Peyer's patch (tissue), 4 donors: ENCODE measurements around the gene CRACR2B. TPM values are rescaled to one million over a fixed set of nuclear protein-coding genes. Genes with fewer than 3 reads are reported as not detected.

Source experiments
- DNase-seq, 3 donors: peaks; one replicate each; pipeline ENCODE4 v3.0.0-alpha.2; 2017 to 2019
- H3K27ac ChIP-seq, 4 donors: fragments of 200-600 bp; sonication (generic); one replicate each; pipeline ENCODE4 v1.5.1; 2016 to 2019
- H3K27me3 ChIP-seq, 2 donors: fragments of 200-600 bp; sonication (generic); one replicate each; pipeline ENCODE4 v1.5.1; 2019
- H3K36me3 ChIP-seq, 3 donors: fragments of 200-600 bp; sonication (generic); one replicate each; pipeline ENCODE4 v1.5.1; 2016 to 2019
- H3K4me1 ChIP-seq, 4 donors: fragments of 200-600 bp; sonication (generic); one replicate each; pipeline ENCODE4 v1.5.1; 2016 to 2019
- H3K4me3 ChIP-seq, 4 donors: fragments of 200-600 bp; sonication (generic); 1 replicate in 3 of 4; 2 replicates in 1 of 4; pipeline ENCODE4 v1.5.1; 2016 to 2019; ENCODE audit warnings: mild to moderate bottlenecking in 1 of 4
- H3K9me3 ChIP-seq, 4 donors: fragments of 200-600 bp; sonication (generic); one replicate each; pipeline ENCODE4 v1.5.1; 2016 to 2019; ENCODE audit warnings: mild to moderate bottlenecking in 1 of 4
- POLR2A ChIP-seq, 2 donors: fragments of 450-650 bp; IDR thresholded peaks; one replicate each; pipeline ENCODE4 v1.5.1; 2017; ENCODE audit warnings: antibody characterized with exemption in 2 of 2, mild to moderate bottlenecking in 2 of 2, moderate library complexity in 2 of 2
- total RNA-seq, 4 donors: library from RNA; depleted of rRNA; stranded (reverse); fragments of >200 nt; gene quantifications; one replicate each; pipeline ENCODE4 v1.1.0, GENCODE V29; 2016
- TF ChIP-seq, protein P1 (sequence below), 6 experiments: fragments of 450-650 bp in 4 of 6; fragments of 200-600 bp in 2 of 6; sonication (generic) in 1 of 6; IDR thresholded peaks; one replicate each; pipeline ENCODE4 v1.5.1; 2017 to 2019; ENCODE audit warnings: antibody characterized with exemption in 6 of 6, mild to moderate bottlenecking in 3 of 6, moderate library complexity in 1 of 6

The CRACR2B gene
- total RNA-seq, 4 donors from 2014 or later, result 44.0 to 175 (median 110) TPM

DNA sequence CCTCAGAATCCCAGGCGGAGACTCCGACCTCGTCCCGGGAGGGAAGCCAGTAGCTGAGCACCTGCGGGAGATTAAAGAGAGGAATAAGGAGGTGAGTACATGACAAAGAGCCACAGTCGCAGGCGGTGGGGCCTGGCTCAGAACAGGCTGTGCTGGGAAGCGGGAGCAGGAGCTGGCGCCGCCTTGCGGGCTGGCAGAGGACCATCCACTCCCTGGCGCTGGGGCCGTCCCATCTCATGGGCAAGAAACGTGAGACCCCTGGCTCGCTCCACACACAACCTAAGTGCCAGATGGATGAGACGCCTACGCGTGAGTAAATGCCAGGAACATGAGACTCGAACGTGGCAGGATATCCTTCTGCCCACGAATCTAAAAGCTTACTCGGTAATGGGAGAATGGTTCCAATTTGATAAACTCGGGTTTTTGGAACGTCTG is 44.1 kb upstream of the CRACR2B start:
- H3K36me3 ChIP-seq, result peaks cover 0 to 12% (median 0%) of the 10 kb centered on the region in 3 donors
- no peaks in the 10 kb centered on the region for H3K27me3 ChIP-seq
- no peaks in the 10 kb centered on the region for H3K9me3 ChIP-seq
- H3K27ac ChIP-seq, result peak overlapping the region in 1 of 4 donors; percentile 14
- TF ChIP-seq POLR2A (IDR thresholded peaks at IDR 0.05), result peak in 1 of 2 donors; percentile 48
- TF ChIP-seq, protein P1, sequence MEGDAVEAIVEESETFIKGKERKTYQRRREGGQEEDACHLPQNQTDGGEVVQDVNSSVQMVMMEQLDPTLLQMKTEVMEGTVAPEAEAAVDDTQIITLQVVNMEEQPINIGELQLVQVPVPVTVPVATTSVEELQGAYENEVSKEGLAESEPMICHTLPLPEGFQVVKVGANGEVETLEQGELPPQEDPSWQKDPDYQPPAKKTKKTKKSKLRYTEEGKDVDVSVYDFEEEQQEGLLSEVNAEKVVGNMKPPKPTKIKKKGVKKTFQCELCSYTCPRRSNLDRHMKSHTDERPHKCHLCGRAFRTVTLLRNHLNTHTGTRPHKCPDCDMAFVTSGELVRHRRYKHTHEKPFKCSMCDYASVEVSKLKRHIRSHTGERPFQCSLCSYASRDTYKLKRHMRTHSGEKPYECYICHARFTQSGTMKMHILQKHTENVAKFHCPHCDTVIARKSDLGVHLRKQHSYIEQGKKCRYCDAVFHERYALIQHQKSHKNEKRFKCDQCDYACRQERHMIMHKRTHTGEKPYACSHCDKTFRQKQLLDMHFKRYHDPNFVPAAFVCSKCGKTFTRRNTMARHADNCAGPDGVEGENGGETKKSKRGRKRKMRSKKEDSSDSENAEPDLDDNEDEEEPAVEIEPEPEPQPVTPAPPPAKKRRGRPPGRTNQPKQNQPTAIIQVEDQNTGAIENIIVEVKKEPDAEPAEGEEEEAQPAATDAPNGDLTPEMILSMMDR (IDR thresholded peaks at IDR 0.05), result peak in 5 of 6 experiments; percentile 17 to 84 (median 70)
- peaks cover 0 to 30% (median 0%) of the 10 kb centered on the region in 4 donors for H3K4me1 ChIP-seq
- H3K4me3 ChIP-seq, result no peak overlapping the region
- peak in 2 of 3 donors; percentile 86 to 87 for DNase-seq

DNA sequence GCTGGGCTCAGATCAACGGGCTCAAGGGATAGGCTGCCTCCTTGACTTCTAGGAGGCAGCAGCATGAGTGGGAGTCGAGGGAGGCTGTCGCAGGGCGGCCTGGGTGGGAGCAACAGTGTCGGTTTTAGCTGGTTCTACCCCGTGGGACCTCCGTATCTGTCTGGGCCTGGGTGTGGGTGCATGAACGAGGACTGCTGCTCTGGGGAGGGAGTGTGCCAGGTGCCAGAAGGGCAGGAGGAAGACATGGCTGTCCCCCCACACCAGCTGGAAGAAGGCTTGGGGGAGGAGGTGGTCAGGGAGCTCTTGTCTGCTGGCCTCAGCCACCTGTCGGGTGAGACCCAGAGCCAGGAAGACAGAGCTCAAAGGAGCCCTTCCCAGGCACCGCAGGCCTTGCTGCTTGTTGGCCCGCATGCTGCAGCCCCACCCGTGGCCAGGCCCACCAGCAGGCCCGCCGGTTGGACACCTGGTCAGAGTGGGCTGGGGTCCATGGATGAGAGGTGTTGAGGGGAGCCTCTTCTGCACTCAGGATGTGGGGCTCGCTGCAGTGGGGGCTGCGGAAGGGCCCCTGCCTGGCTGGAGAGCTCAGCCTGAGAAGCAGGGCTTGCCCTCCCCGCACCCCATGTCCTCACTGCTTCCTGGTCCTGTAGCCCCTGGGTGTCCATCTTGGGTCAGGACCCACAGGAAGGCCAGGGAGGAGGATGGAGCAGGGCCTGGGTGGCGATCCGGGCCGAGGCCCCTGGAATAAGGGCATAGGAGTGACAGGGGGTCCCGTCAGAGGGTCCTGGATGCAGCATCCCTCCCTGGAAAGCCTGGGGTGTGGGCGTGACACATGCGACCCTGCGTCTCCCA is 41.3 kb upstream of the CRACR2B start:
- no peak for TF ChIP-seq POLR2A (IDR thresholded peaks at IDR 0.05)
- TF ChIP-seq, protein P1 (IDR thresholded peaks at IDR 0.05), result no peak
- Histone ChIP-seq H3K27me3 (peaks cover 0 to 8% of the 10 kb centered on the region in 2 donors), H3K9me3 (no peaks in the 10 kb centered on the region), H3K36me3 (peaks cover 0 to 7% (median 0%) of the 10 kb centered on the region in 3 donors), H3K4me3 (no peak overlapping the region), H3K27ac (no peak overlapping the region), H3K4me1 (peaks cover 0 to 24% (median 4%) of the 10 kb centered on the region in 4 donors)
- no peak for DNase-seq

DNA sequence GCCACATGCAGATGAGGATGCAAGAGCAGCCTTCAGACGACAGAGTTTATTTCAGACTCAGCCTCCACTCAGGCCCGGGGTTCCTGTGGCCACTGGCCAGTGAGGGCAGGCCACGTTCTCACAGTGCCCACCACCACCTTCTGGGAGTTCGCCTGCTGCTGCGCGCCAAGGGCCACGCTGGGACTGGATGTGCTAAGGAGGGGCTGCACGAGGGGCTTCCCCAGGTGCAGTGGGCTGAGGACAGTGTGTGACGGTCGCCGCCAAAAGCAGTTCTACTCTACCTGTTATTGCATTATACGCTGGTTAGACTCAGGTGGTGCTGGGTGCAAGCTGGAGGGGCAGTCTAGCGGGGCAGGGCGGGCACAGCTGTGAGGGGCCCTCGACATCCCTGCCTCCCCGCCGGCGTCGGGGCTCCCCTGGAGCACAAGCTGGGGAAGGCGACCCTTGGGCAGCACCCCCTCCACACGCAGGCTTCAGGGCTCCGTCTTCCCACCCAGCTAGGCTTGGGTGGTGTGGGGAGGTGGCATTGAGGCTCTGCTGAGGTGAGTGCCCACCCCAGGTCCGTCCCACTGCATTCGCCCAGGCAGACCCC is 40.5 kb upstream of the CRACR2B start:
- no peak overlapping the region for H3K27ac ChIP-seq
- TF ChIP-seq, protein P1 (IDR thresholded peaks at IDR 0.05), result no peak
- no peak for TF ChIP-seq POLR2A (IDR thresholded peaks at IDR 0.05)
- no peak overlapping the region for H3K4me3 ChIP-seq
- peaks cover 0 to 8% of the 10 kb centered on the region in 2 donors for H3K27me3 ChIP-seq
- no peak for DNase-seq
- H3K4me1 ChIP-seq, result peaks cover 0 to 24% (median 4%) of the 10 kb centered on the region in 4 donors
- no peaks in the 10 kb centered on the region for H3K9me3 ChIP-seq
- peaks cover 0 to 14% (median 0%) of the 10 kb centered on the region in 3 donors for H3K36me3 ChIP-seq

DNA sequence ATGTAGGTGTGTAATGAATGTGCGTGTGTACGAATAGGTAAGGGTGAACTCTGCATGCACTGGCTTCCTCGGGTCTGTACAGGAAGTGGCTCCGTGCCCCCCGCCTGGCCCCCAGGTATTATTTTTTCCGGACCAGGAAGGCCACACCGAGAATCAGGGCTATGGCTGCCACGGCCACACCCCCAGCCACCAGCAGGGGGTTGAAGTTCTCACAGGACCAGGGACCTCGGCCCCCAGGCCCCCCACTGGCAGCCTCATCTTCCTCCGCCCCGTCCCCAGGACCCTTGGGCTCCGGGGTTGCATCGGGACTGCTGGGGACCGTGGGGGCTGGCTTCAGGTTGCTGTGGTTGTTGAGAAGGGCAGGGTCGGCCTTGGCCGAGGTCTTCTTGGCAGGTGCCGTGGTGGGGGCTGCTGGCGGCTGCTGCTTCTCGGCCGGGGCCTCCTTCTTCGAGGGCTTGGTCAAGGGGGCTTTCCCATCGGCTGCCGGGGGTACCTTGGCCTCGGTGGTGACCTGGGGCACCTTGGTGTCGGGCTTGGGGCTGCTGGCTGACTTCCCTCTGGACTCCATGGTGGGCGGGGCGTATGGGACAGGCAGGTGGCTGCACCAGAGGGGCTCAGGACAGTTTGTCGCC is 39.6 kb upstream of the CRACR2B start:
- Histone ChIP-seq H3K27ac (no peak overlapping the region), H3K36me3 (peaks cover 0 to 22% (median 0%) of the 10 kb centered on the region in 3 donors), H3K4me3 (no peak overlapping the region), H3K9me3 (no peaks in the 10 kb centered on the region), H3K27me3 (peaks cover 0 to 8% of the 10 kb centered on the region in 2 donors), H3K4me1 (peaks cover 0 to 16% (median 4%) of the 10 kb centered on the region in 4 donors)
- TF ChIP-seq, protein P1 (IDR thresholded peaks at IDR 0.05), result peak in 1 of 6 experiments; percentile 19
- no peak for TF ChIP-seq POLR2A (IDR thresholded peaks at IDR 0.05)
- no peak for DNase-seq
